Limb (tissue), 2 donors: Measurements from ENCODE around the gene STK33.
A peak's percentile ranks its signal among the peaks of the same experiment; 100 is the strongest.

Source experiments
- DNase-seq, 2 donors: peaks; one replicate each; pipeline ENCODE4 v3.0.0-alpha.2; 2016; ENCODE audit errors: extremely low spot score in 2 of 2

The STK33 gene

GRCh38 chr11:8374716-8375115 is 219.3 kb downstream of the STK33 start:
- DNase-seq, result peak in 1 of 2 donors; percentile 11

DNA sequence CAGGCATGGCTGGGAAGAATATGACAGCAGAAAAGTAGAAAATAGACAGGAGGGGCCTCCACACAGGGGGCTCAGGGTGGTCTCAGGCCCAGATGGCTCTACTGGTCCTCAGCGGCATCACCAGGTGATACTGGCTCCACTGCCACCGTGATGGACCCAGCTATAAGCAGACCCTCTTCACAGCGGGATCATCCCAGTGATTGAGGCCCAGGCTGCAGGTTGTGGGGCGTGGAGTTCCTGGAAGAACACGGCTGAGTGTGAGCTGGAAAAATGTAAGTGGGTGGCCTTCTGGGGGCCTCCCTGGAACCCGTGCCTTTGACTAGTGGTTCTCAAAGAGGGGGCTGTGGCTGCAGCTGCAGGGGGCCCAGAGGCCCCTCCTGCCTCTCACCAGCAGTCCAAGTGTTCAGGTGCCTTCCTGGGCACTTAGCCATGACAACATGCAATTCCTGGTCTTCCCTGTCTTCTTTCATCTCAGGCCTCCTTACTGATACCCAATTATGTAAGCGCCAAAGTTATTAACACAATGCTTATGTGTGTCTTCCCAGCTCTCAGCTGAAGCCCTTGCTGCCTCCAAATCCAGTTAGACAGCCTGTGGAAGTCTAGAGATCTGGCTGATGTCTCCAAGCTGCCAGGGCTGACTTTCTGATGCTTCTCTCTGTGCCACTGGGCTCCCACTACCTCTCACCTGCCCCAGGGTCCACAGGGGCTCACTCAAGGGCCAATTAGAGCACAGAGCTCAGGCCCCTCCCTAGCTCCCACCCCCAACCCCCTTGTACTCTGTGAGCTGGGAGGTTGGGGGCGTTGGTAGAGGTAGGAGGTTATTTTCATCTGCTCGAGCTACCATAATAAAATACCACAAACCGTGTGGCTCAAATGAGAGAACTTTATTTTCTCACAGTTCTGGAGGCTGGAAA is 220.3 kb downstream of the STK33 start:
- DNase-seq, result peak in 1 of 2 donors; percentile 12

GRCh38 chr11:8372641-8373381 is 221.2 kb downstream of the STK33 start:
- DNase-seq, result peak in 1 of 2 donors; percentile 13

DNA sequence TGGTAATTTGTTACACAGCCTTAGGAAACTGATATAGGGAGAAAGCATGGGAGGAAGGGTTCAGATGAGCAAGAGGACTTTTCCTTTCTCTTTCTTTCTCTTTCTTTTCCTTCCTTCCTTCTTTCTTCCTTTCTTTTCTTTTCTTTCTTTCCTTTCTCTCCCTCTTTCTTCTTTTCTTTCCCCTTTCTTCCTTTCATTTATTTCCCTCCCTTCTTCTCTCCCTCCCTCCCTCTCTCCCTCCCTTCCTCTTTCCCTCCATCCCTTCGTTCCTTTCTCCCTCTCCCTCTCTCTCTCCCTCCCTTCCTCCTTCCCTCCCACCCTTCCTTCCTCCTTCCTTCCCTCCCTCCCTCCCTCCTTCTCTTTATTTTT is 222.5 kb downstream of the STK33 start:
- DNase-seq, result no peak

GRCh38 chr11:8370812-8371515 is 223.1 kb downstream of the STK33 start:
- peak in 1 of 2 donors; percentile 9 for DNase-seq

GRCh38 chr11:8369592-8370205 is 224.3 kb downstream of the STK33 start:
- no peak for DNase-seq

DNA sequence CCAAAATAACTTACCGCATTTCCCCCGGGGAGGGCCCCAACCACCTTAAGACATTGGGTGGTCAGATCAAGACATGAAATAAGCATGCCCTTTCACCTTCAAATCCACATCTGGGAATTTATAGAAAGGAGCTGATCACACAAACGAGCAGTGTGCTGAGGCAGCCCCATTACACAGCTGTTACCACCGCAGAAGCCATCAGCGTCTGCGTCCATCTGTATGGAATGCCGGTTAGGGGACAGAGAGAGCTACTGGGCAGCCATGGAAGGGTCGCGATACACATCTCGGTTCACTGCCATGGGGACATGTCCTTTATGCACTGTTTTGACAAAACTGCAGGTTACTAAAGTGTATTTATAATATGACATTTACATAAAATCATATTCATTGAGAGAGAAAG is 225.3 kb downstream of the STK33 start:
- DNase-seq, result no peak

- DNase-seq, result no peak
These were observed 225.8 kb downstream of the STK33 start for GRCh38 chr11:8368194-8368593.

DNA sequence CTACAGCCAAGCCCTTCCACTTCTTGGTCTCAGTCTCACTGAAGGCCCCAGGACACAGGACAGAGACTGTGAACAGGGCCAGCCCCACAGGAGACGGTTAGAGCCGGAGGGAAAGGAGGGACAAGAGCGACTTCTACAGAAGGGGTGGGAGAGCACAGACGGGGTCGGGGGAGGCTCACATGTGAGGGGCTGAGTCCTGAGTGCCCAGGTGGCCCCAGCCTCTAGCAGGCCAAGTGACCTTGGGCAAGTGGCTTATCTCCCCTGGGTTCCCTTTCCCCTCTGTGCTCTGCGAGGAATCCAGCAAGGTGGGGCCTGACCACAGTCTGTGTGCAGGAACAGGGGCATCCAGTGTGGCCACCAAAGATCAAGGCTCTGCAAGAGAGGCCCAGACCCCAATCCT is 227.7 kb downstream of the STK33 start:
- no peak for DNase-seq

GRCh38 chr11:8365216-8365941 is 228.6 kb downstream of the STK33 start:
- DNase-seq, result no peak

- no peak for DNase-seq
These were observed 230.1 kb downstream of the STK33 start for GRCh38 chr11:8363921-8364320.

DNA sequence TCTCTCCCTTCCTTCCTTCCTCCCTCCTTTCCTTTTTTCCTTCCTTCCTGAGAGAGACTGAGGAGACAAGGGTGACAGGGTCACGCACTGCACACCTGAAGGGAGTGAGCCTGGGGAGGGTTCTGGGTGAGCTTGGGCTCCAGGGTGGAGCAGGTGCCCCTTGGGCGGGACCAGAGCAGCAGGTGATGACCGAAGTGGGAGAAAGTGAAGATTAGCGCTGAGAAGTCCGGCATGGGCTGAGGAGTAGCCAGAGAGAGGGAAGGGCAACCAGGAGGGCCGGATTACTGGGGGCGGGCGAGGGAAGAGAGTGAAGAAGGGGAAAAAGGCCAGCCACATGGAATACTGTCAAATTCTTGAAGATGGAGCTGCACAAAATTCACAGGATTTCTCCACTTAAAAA is 231.1 kb downstream of the STK33 start:
- DNase-seq, result no peak

DNA sequence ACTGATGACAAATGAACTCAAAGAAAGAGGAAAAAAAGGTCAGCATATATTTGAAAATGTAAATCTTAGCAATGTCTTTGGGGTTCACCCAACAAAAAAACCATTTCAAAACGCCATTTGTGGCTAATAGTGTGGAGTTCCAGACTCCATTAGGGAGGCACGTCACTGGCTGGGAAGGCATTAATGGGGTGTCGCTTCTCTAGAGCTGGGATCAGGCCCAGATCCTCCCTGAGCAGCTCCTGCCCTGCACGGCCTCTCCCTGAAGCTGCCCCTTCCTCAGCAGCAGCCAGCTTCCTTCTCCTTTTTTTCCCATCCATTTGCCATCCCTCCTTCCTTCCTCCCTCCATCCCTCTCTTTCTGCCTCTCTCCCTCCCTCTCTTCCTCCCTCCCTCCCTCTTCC is 231.5 kb downstream of the STK33 start:
- DNase-seq, result no peak

- DNase-seq, result no peak
These were observed 232.3 kb downstream of the STK33 start for GRCh38 chr11:8361664-8362210.

- no peak for DNase-seq
These were observed 232.8 kb downstream of the STK33 start for GRCh38 chr11:8361206-8361605.

DNA sequence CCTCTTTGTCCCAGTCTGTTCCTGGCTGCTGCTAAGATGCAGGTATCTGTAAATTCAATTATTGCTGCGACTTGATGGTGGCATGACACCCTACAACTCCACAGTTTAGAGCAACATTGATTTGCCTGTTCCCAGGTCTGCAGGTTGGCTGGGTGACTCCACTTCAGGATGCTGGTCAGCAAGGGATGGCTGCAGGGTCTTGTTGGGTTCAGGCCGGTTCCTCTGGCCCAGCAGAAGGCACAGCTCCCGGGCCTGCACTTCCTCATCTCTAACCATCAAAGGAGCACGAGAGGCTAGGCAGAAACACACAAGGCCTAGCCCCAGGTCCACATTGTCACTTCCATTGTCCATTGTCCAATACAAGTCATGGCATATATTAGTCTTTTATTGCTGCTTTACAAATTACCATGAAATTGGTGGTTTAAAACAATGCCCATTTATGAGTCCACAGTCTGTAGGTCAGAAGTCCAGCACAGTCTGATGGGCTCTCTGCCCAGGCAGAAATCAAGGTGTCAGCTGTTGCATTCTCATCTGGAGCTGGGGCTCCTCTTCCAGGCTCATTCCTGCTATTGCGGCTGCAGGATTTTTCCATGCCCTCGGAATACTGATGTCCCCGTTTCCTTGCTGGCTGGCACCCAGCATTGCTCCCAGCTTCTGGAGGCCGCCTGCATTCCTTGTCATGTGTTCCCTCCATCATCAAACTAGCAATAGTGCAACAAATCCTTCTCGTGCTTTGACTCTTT is 233.8 kb downstream of the STK33 start:
- no peak for DNase-seq

- no peak for DNase-seq
These were observed 234.5 kb downstream of the STK33 start for GRCh38 chr11:8359521-8359920.

DNA sequence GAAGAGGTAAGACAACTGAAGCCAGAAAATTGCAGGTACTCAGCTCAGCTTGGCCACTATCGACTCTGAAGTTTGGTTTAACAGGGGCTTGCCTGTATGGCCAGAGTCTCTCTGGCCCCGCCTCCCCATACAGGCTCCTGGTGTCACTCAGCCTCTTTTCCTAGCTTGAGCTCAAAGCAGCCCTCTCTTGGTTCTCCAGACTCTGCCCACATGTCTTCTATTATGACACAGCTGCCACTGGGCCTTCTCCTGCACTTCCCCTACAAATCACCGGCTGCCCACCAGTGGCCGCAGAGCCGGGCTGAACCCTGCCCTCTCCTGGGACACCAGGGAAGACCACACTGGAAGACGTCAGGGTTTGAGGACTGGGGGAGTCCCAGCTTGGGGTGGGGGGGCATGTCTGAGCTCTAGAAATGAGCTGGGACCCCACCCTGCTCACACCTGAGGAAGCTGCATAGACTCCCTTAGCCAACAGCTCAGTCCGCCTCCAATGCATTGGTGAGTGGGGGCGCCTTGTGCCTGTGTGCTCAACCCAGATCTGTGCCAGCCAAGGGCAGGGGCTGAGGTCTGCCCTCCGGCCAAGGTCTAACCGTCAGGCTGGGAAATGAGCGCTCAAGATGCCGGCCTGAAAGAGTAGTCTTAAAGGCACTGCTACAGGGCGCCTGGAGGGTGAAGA is 236.0 kb downstream of the STK33 start:
- no peak for DNase-seq

DNA sequence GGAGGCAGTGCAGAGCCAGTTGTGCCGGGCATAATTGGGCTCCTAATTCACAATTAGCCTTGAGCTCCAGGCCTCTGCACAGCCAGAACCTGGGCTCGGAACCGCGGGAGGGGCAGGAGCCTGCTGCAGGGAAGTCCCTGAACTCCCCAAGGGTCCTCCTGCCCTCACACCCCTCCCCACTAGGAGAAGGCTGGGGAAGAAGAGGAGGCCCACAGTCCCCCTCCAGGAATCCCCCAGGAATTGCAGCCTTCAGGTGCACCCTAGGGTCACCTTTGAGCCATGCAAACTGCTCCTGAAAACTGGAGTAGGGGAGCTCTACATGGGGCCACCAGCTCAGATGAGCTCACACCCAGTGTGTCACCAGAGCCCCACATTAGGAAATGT is 236.5 kb downstream of the STK33 start:
- no peak for DNase-seq
